Mesenchymal stem cell (in vitro differentiated cells and primary cell): ENCODE measurements around the gene MICAL2.

Experiments
- DNase-seq: peaks from one replicate; pipeline ENCODE4 v3.0.0-alpha.2; 2013
- H2AFZ ChIP-seq: one replicate; pipeline ENCODE4 v1.6.1; 2013; ENCODE audit warnings: low read depth, mild to moderate bottlenecking, control low read depth, inconsistent platforms, low read length, moderate library complexity
- H2AK5ac ChIP-seq: 2 replicates; pipeline ENCODE4 v1.6.1; 2013; ENCODE audit warnings: low read length, moderate library complexity, mild to moderate bottlenecking, inconsistent platforms; ENCODE audit not compliant: severe bottlenecking
- H2BK120ac ChIP-seq: one replicate; pipeline ENCODE4 v1.6.1; 2013; ENCODE audit warnings: low read depth, mild to moderate bottlenecking, inconsistent platforms, low read length, moderate library complexity
- H2BK12ac ChIP-seq, 2 experiments: one replicate each; pipeline ENCODE4 v1.6.1; 2013; ENCODE audit warnings: inconsistent platforms in 2 of 2, low read length in 2 of 2, mild to moderate bottlenecking in 2 of 2, moderate library complexity in 2 of 2, control low read depth in 1 of 2
- H2BK15ac ChIP-seq: one replicate; pipeline ENCODE4 v1.6.1; 2013; ENCODE audit warnings: mild to moderate bottlenecking, low read depth, inconsistent platforms; ENCODE audit not compliant: poor library complexity, severe bottlenecking
- H2BK5ac ChIP-seq: 2 replicates; pipeline ENCODE4 v1.6.1; 2013; ENCODE audit warnings: low read depth, mild to moderate bottlenecking, low read length, control low read depth, inconsistent platforms; ENCODE audit not compliant: poor library complexity, severe bottlenecking
- H3K14ac ChIP-seq, 2 experiments: one replicate each; pipeline ENCODE4 v1.6.1; 2013; ENCODE audit warnings: inconsistent platforms in 2 of 2, low read length in 2 of 2, control low read depth in 1 of 2, mild to moderate bottlenecking in 1 of 2, moderate library complexity in 1 of 2
- H3K18ac ChIP-seq, 2 experiments: one replicate each; pipeline ENCODE4 v1.6.1; 2013; ENCODE audit warnings: inconsistent platforms in 2 of 2, low read length in 2 of 2, control low read depth in 1 of 2, low read depth in 1 of 2, mild to moderate bottlenecking in 1 of 2
- H3K23ac ChIP-seq, 2 experiments: one replicate each; pipeline ENCODE4 v1.6.1; 2013; ENCODE audit warnings: inconsistent platforms in 2 of 2, low read length in 2 of 2, mild to moderate bottlenecking in 2 of 2, moderate library complexity in 2 of 2, control low read depth in 1 of 2
- H3K27ac ChIP-seq: 2 replicates; pipeline ENCODE4 v1.5.1; 2013; ENCODE audit warnings: mild to moderate bottlenecking, moderate library complexity, low read length, control low read depth, inconsistent platforms; ENCODE audit not compliant: poor library complexity, severe bottlenecking
- H3K27me3 ChIP-seq, 2 experiments: 2 replicates each; pipeline versions ENCODE4 v1.6.1 to v1.7.0; 2013; ENCODE audit warnings: low read length in 2 of 2, mild to moderate bottlenecking in 2 of 2, moderate library complexity in 2 of 2, control low read depth in 1 of 2, inconsistent platforms in 1 of 2; ENCODE audit not compliant: control insufficient read depth in 1 of 2, insufficient read depth in 1 of 2
- H3K36me3 ChIP-seq, 2 experiments: 2 replicates each; pipeline versions ENCODE4 v1.6.1 to v1.7.0; 2013; ENCODE audit warnings: low read length in 2 of 2, control low read depth in 1 of 2, inconsistent platforms in 1 of 2, low read depth in 1 of 2, mild to moderate bottlenecking in 1 of 2; ENCODE audit not compliant: insufficient read depth in 2 of 2, control insufficient read depth in 1 of 2
- H3K4ac ChIP-seq, 2 experiments: one replicate each; pipeline ENCODE4 v1.6.1; 2013; ENCODE audit warnings: inconsistent platforms in 2 of 2, low read length in 2 of 2, mild to moderate bottlenecking in 2 of 2, moderate library complexity in 2 of 2, control low read depth in 1 of 2, low read depth in 1 of 2
- H3K4me1 ChIP-seq: 2 replicates; pipeline ENCODE4 v1.6.1; 2013; ENCODE audit warnings: low read depth, low read length, control low read depth; ENCODE audit not compliant: control insufficient read depth, insufficient read depth
- H3K4me2 ChIP-seq: 2 replicates; pipeline ENCODE4 v1.6.1; 2013; ENCODE audit warnings: low read length, mild to moderate bottlenecking, inconsistent platforms; ENCODE audit not compliant: poor library complexity, severe bottlenecking
- H3K4me3 ChIP-seq, 2 experiments: 2 replicates each; pipeline versions ENCODE4 v1.5.1 to v1.7.0; 2013; ENCODE audit warnings: low read length in 2 of 2, mild to moderate bottlenecking in 2 of 2, control low read depth in 1 of 2, low read depth in 1 of 2; ENCODE audit not compliant: insufficient read depth in 1 of 2
- H3K79me1 ChIP-seq: replicated peaks from 2 replicates; pipeline ENCODE4 v1.6.1; 2013; ENCODE audit warnings: mild to moderate bottlenecking, control low read depth, low read length, inconsistent platforms; ENCODE audit not compliant: poor library complexity, severe bottlenecking
- H3K9ac ChIP-seq: 2 replicates; pipeline ENCODE4 v1.7.0; 2013; ENCODE audit warnings: mild to moderate bottlenecking, low read length, moderate library complexity
- H3K9me3 ChIP-seq: 2 replicates; pipeline ENCODE4 v1.7.0; 2013; ENCODE audit warnings: mild to moderate bottlenecking, low read length; ENCODE audit not compliant: control insufficient read depth
- H4K8ac ChIP-seq: one replicate; pipeline ENCODE4 v1.6.1; 2013; ENCODE audit warnings: inconsistent platforms, mild to moderate bottlenecking, low read length, moderate library complexity
- H4K91ac ChIP-seq: one replicate; pipeline ENCODE4 v1.6.1; 2013; ENCODE audit warnings: mild to moderate bottlenecking, low read length, inconsistent platforms
- WGBS: methylation state at CpG from one replicate; pipeline ENCODE4 v1.1.7; 2013; ENCODE audit warnings: mixed read lengths; 5-methylcytosine and 5-hydroxymethylcytosine counted together

Gene MICAL2

DNA sequence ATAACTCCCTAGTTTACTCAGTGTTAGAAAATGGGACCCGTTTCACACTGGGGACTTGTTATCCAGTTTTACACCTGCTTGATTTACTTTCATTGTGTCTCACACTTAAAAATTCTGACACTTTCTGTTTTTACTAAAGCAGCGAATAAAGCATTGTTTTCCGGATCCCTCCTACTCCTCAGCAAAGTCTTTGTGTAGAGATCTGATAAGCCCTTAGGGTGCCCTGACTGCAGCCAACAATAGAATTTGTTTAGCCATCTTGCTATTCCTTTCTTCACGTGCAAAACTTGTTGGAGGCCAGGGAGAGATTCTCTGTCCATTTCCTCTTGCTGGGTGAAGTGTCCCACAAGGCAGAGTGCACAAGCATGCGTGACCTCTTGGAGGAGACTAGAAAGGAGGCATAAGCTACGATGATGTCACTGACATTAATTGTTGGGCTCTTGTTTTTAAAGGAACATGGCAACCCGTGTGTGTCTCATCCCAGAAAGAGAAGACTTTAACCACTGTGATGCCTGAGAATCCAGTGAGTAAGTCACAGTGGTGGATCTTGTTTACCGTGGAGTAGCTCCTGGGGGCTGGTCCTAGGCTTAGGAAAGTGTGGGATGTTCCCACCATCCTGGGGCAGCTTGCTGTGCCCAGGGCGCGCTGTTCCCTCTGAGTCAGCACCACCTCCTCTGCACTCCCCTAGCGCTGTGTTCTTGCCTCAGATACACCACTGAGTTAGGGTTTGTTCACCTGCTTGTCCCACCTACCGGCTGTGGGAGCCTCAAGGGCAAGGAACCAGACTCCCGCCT is 27.7 kb downstream of the MICAL2 start:
- peak overlapping the region; percentile 45 to 79 for H3K4ac ChIP-seq
- peak overlapping the region in 1 of 2 experiments; percentile 12 for H3K14ac ChIP-seq
- no peaks in the 10 kb centered on the region for H3K27me3 ChIP-seq
- H3K36me3 ChIP-seq, result peaks cover 4 to 24% of the 10 kb centered on the region in 2 experiments
- H3K9me3 ChIP-seq, result no peaks in the 10 kb centered on the region
- peak overlapping the region; percentile 94 for H2BK15ac ChIP-seq
- no peak overlapping the region for H3K23ac ChIP-seq
- H2BK12ac ChIP-seq, result peak overlapping the region; percentile 54 to 73
- peak overlapping the region; percentile 93 for H4K8ac ChIP-seq
- H3K79me1 ChIP-seq, result peaks cover 40% of the 10 kb centered on the region
- no peak overlapping the region for H2AFZ ChIP-seq
- no peak overlapping the region for H2BK5ac ChIP-seq
- peak overlapping the region; percentile 54 for H3K27ac ChIP-seq
- peak overlapping the region; percentile 65 for H2BK120ac ChIP-seq
- DNase-seq, result peak; percentile 99
- H3K18ac ChIP-seq, result peak overlapping the region; percentile 71 to 95
- H3K4me3 ChIP-seq, result no peak overlapping the region
- 48% methylated on average over 13 of the region's 13 CpGs for WGBS
- peaks cover 23% of the 10 kb centered on the region for H3K4me1 ChIP-seq
- H2AK5ac ChIP-seq, result peak overlapping the region; percentile 75
- no peak overlapping the region for H3K4me2 ChIP-seq
- peak overlapping the region; percentile 61 for H3K9ac ChIP-seq
- peak overlapping the region; percentile 97 for H4K91ac ChIP-seq

DNA sequence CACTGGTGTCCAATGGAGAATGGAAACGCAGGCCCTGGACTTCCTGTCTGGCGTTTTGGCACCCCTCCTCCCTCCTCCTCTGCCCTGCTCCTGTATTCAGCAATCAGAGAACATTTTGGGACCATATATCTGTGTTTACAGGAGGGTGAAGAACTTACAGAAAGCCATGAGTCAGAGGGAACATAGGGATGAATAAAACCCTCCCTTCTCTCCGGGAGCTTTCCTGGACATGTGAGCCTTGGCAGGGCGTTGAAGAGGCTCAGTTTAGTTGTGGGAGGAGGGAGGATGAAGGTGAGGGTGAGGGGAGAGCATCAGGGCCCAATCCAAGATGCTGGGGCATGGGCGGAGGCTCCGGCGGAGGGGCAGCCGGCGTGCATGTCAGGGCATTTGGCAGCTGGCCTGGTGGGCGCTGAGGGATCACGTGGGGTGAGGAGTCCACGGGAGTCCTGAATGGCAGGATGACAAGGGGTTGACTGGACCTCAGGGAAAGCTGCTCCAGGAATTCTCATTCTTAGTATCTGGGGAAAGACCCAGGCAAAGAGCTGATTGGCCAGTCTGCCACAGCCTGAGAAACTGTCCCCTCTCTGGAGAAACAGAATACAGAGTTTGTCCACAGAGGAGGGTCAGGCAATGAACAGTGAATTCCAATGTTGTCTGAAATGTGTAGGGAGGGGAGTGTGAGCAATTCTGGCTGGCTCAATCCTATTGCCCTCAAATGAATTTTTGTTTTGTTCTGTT is 28.9 kb downstream of the MICAL2 start:
- Histone ChIP-seq H2AFZ (no peak overlapping the region), H4K8ac (peak overlapping the region; percentile 93), H2BK15ac (peak overlapping the region; percentile 96), H3K79me1 (peaks cover 42% of the 10 kb centered on the region), H3K4me1 (peaks cover 23% of the 10 kb centered on the region), H2BK120ac (peak overlapping the region; percentile 69), H2BK12ac (peak overlapping the region; percentile 95 to 96), H3K27ac (peak overlapping the region; percentile 54), H3K23ac (no peak overlapping the region), H4K91ac (peak overlapping the region; percentile 97), H3K36me3 (peaks cover 4 to 20% of the 10 kb centered on the region in 2 experiments), H3K9me3 (no peaks in the 10 kb centered on the region), H3K4ac (peak overlapping the region; percentile 49 to 91), H3K4me3 (peak overlapping the region in 1 of 2 experiments; percentile 15), H3K27me3 (no peaks in the 10 kb centered on the region), H3K18ac (peak overlapping the region; percentile 81 to 95), H3K14ac (peak overlapping the region in 1 of 2 experiments; percentile 37), H2AK5ac (no peak overlapping the region), H3K4me2 (no peak overlapping the region), H3K9ac (peak overlapping the region; percentile 61), H2BK5ac (no peak overlapping the region)
- peak; percentile 89 for DNase-seq
- 65% methylated on average over 11 of the region's 12 CpGs for WGBS

DNA sequence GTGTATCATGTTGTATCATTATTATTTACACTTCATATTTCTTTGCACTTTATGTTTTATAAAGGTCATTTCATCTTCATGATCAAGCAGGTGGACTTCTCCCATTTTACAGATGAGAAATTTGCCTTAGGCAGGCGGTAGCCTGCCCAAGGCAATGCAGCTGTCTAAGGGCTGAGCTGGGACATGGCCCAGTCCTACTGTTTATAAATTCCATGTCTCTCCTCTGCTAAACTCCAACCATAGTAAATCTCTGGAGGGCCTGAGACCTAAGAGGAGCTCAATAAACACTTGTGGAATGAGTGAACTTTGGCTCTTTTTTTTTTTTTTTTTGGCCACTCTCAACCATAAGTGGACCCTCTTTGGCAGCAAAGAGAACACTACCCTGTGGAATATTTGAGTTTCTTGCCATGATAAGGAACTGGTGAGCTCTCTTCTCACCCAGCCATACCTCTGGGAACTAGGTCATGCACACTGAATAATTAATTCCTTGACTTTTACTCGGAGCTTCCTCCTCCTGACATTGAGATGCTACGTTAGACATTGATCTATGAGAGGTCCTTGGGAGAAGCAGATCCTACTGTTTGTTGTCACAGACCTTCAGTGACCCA is 29.9 kb downstream of the MICAL2 start:
- peak; percentile 70 for DNase-seq
- Histone ChIP-seq H3K14ac (no peak overlapping the region), H3K23ac (no peak overlapping the region), H2AK5ac (no peak overlapping the region), H3K27ac (no peak overlapping the region), H4K8ac (no peak overlapping the region), H3K4me3 (no peak overlapping the region), H2BK15ac (no peak overlapping the region), H2BK5ac (no peak overlapping the region), H2BK12ac (no peak overlapping the region), H2AFZ (no peak overlapping the region), H3K9ac (no peak overlapping the region), H3K18ac (peak overlapping the region in 1 of 2 experiments; percentile 23), H3K36me3 (peaks cover 4 to 21% of the 10 kb centered on the region in 2 experiments), H3K79me1 (peaks cover 44% of the 10 kb centered on the region), H3K4me1 (peaks cover 23% of the 10 kb centered on the region), H3K9me3 (no peaks in the 10 kb centered on the region), H4K91ac (no peak overlapping the region), H2BK120ac (peak overlapping the region; percentile 11), H3K27me3 (no peaks in the 10 kb centered on the region), H3K4ac (no peak overlapping the region), H3K4me2 (no peak overlapping the region)
- WGBS, result 83% methylated on average over 3 of the region's 3 CpGs
